ENCODE results near the gene ZNF750. TPM values are rescaled to one million over a fixed set of nuclear protein-coding genes. Genes with fewer than 3 reads are reported as not detected.

Gene ZNF750
- total RNA-seq, 4 donors from 2014 or later: not detected

- H3K36me3 ChIP-seq: peaks cover 0 to 39% (median 0%) of the 10 kb centered on the region in 3 donors
- H3K4me3 ChIP-seq: no peak overlapping the region
- no peak for TF ChIP-seq EP300 (IDR thresholded peaks at IDR 0.05)
- TF ChIP-seq POLR2A (IDR thresholded peaks at IDR 0.05): no peak
- TF ChIP-seq, protein P1, sequence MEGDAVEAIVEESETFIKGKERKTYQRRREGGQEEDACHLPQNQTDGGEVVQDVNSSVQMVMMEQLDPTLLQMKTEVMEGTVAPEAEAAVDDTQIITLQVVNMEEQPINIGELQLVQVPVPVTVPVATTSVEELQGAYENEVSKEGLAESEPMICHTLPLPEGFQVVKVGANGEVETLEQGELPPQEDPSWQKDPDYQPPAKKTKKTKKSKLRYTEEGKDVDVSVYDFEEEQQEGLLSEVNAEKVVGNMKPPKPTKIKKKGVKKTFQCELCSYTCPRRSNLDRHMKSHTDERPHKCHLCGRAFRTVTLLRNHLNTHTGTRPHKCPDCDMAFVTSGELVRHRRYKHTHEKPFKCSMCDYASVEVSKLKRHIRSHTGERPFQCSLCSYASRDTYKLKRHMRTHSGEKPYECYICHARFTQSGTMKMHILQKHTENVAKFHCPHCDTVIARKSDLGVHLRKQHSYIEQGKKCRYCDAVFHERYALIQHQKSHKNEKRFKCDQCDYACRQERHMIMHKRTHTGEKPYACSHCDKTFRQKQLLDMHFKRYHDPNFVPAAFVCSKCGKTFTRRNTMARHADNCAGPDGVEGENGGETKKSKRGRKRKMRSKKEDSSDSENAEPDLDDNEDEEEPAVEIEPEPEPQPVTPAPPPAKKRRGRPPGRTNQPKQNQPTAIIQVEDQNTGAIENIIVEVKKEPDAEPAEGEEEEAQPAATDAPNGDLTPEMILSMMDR (IDR thresholded peaks at IDR 0.05): no peak
- peaks cover 0 to 16% (median 2%) of the 10 kb centered on the region in 4 donors for H3K4me1 ChIP-seq
- H3K9me3 ChIP-seq: no peaks in the 10 kb centered on the region
- H3K27me3 ChIP-seq: no peaks in the 10 kb centered on the region
- WGBS, 2 donors: 92 to 93% methylated on average over 26 to 32 of the region's 33 CpGs
- H3K27ac ChIP-seq: no peak overlapping the region
- DNase-seq (ENCODE audit: low spot score in 2 of 2): no peak
These were observed 33.0 kb upstream of the ZNF750 start for GRCh38 chr17:82872591-82873520.

DNA sequence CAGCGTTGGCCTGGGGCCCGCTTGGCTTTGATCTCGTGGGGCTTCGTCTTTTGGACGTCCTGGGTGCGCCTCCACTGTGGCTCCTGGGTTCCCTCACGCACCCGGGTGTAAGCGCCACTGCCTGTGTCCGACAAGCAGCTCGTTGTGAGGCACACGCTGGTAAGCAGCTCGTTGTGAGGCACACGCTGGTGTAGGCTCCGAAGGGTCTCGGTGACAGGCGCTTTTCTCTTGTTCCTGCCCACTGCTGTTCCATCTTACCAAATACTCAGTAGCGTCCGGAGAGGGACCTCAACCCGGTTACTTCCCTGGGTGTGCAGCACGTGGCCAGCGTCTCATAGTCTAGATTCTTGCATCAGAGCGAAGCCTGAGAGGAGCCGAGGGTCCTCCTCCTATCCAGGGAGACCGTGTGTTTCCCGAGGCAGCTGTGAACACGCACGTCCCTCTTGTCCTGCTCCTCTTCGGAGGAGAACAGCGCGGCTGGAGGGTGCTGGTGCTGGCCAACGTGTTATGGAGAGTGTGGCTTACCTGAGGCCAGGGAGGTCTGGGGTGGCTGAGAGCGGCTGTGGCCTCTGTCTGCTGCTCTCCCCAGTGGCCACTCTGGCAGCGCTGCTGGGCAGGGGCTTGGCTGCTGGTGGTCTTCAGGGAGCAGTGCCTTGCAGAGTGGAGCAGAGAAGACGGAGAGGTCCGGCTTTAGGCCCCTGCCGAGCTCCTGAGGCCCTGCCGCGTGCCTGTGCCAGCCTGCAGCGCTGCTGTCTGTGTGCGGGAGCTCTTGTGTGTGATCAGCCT lies 32.1 kb upstream of the ZNF750 start:
- WGBS, 2 donors: 85 to 90% methylated on average over 35 to 41 of the region's 41 CpGs
- Histone ChIP-seq H3K36me3 (peaks cover 0 to 39% (median 0%) of the 10 kb centered on the region in 3 donors), H3K9me3 (no peaks in the 10 kb centered on the region), H3K27ac (peak overlapping the region in 1 of 4 donors; percentile 43), H3K27me3 (no peaks in the 10 kb centered on the region), H3K4me1 (peaks cover 0 to 13% (median 2%) of the 10 kb centered on the region in 4 donors), H3K4me3 (no peak overlapping the region)
- TF ChIP-seq POLR2A (IDR thresholded peaks at IDR 0.05): no peak
- DNase-seq (ENCODE audit: low spot score in 2 of 2): no peak

GRCh38 chr17:82871056-82871775 lies 31.4 kb upstream of the ZNF750 start:
- Histone ChIP-seq H3K27me3 (no peaks in the 10 kb centered on the region), H3K9me3 (no peaks in the 10 kb centered on the region), H3K27ac (peak overlapping the region in 1 of 4 donors; percentile 43), H3K4me1 (peaks cover 0 to 13% (median 2%) of the 10 kb centered on the region in 4 donors), H3K4me3 (no peak overlapping the region), H3K36me3 (peaks cover 0 to 39% (median 0%) of the 10 kb centered on the region in 3 donors)
- TF ChIP-seq EP300 (IDR thresholded peaks at IDR 0.05) (peak in 1 of 2 donors; percentile 41), POLR2A (IDR thresholded peaks at IDR 0.05) (no peak)
- TF ChIP-seq, protein P1 (IDR thresholded peaks at IDR 0.05): peak in 1 of 5 experiments; percentile 7
- DNase-seq (ENCODE audit: low spot score in 2 of 2): no peak
- WGBS, 2 donors: 90 to 92% methylated on average over 21 to 31 of the region's 31 CpGs

DNA sequence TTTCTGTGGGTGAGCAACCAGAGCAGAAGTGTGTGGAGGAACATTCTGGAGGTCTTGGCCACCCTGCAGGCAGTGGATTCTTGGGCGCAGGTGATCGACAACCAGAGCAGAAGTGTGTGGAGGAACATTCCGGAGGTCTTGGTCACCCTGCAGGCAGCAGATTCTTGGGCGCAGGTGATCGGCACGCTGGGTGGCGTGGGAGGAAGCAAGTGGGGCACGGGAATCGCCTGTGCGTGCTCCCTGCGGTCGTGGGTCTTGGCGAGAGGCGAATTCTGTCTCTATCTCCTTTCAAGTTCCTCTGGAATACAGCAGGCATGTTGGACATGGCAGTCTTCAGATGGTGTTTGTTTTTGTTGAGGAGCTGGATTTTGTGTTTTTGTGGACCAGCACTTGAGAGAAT lies 30.7 kb upstream of the ZNF750 start:
- 97% methylated on average over 14 of the region's 14 CpGs for WGBS, 2 donors
- TF ChIP-seq EP300 (IDR thresholded peaks at IDR 0.05): no peak
- TF ChIP-seq POLR2A (IDR thresholded peaks at IDR 0.05): no peak
- TF ChIP-seq, protein P1 (IDR thresholded peaks at IDR 0.05): no peak
- no peak for DNase-seq (ENCODE audit: low spot score in 2 of 2)
- Histone ChIP-seq H3K27ac (no peak overlapping the region), H3K4me3 (no peak overlapping the region), H3K4me1 (peaks cover 0 to 11% (median 2%) of the 10 kb centered on the region in 4 donors), H3K27me3 (no peaks in the 10 kb centered on the region), H3K36me3 (peaks cover 0 to 39% (median 0%) of the 10 kb centered on the region in 3 donors), H3K9me3 (no peaks in the 10 kb centered on the region)

GRCh38 chr17:82870091-82870491 lies 30.3 kb upstream of the ZNF750 start:
- Histone ChIP-seq H3K36me3 (peaks cover 0 to 39% (median 0%) of the 10 kb centered on the region in 3 donors), H3K9me3 (no peaks in the 10 kb centered on the region)
- WGBS, 2 donors: 93 to 95% methylated on average over 35 of the region's 35 CpGs

More at GRCh38 chr17:82870091-82870491, 30.3 kb upstream of the ZNF750 start:
- no peak overlapping the region for H3K27ac ChIP-seq
- no peaks in the 10 kb centered on the region for H3K27me3 ChIP-seq
- TF ChIP-seq POLR2A (IDR thresholded peaks at IDR 0.05) (no peak), EP300 (IDR thresholded peaks at IDR 0.05) (no peak)
- TF ChIP-seq, protein P1 (IDR thresholded peaks at IDR 0.05): no peak
- H3K4me3 ChIP-seq: no peak overlapping the region
- DNase-seq (ENCODE audit: low spot score in 2 of 2): no peak
- H3K4me1 ChIP-seq: peaks cover 0 to 11% (median 4%) of the 10 kb centered on the region in 4 donors

All from tibial nerve (tissue), 4 donors.